ENCODE data around the gene FOXN1. TPM values are rescaled to one million over a fixed set of nuclear protein-coding genes. Genes with fewer than 3 reads are reported as not detected.

FOXN1 gene
- total RNA-seq, 2 donors from 2014 or later = not detected

- H3K9me3 Mint-ChIP-seq = no peaks in the 10 kb centered on the region
- Histone ChIP-seq H3K9ac (ENCODE audit: extremely low read depth, low read length, poor library complexity, severe bottlenecking) (no peak overlapping the region), H3K27me3 (ENCODE audit: control insufficient read depth, insufficient read depth, low read length, poor library complexity, severe bottlenecking) (peaks cover 4% of the 10 kb centered on the region), H3K36me3 (ENCODE audit: control insufficient read depth, insufficient read depth, low read length) (peaks cover 4% of the 10 kb centered on the region), H3K4me1 (ENCODE audit: control insufficient read depth, insufficient read depth, low read length) (no peaks in the 10 kb centered on the region), H3K4me3 (ENCODE audit: low read length) (peak overlapping the region; percentile 83), H3K27ac (ENCODE audit: low read depth, low read length) (no peak overlapping the region), H3K9me3 (ENCODE audit: control insufficient read depth, low read length) (no peaks in the 10 kb centered on the region)
- H3K36me3 Mint-ChIP-seq (ENCODE audit: low read depth) = peaks cover 21% of the 10 kb centered on the region
- peak; percentile 22 for TF ChIP-seq CTCF (conservative IDR thresholded peaks at IDR 0.05)
- DNase-seq = peak; percentile 61
- H3K4me1 Mint-ChIP-seq = peaks cover 22% of the 10 kb centered on the region
- 75 to 79% methylated on average over 2 to 5 of the region's 5 CpGs for WGBS, 2 experiments (ENCODE audit: insufficient coverage in 1 of 2, insufficient read length in 1 of 2)
- peak overlapping the region; percentile 85 for H3K4me3 Mint-ChIP-seq
- H3K27me3 Mint-ChIP-seq (ENCODE audit: insufficient read depth) = peaks cover 25% of the 10 kb centered on the region
- H3K27ac Mint-ChIP-seq = no peak overlapping the region
Measured at GRCh38 chr17:28572259-28573039, 66.3 kb downstream of the FOXN1 start.

GRCh38 chr17:28573040-28573380 is 66.9 kb downstream of the FOXN1 start:
- Mint-ChIP-seq H3K4me1 (peaks cover 22% of the 10 kb centered on the region), H3K4me3 (no peak overlapping the region), H3K27ac (no peak overlapping the region), H3K36me3 (ENCODE audit: low read depth) (peaks cover 23% of the 10 kb centered on the region), H3K27me3 (ENCODE audit: insufficient read depth) (peaks cover 25% of the 10 kb centered on the region), H3K9me3 (no peaks in the 10 kb centered on the region)
- H3K36me3 ChIP-seq (ENCODE audit: control insufficient read depth, insufficient read depth, low read length) = peaks cover 9% of the 10 kb centered on the region
- TF ChIP-seq CTCF (conservative IDR thresholded peaks at IDR 0.05) = no peak
- DNase-seq = peak; percentile 27
- no peaks in the 10 kb centered on the region for H3K9me3 ChIP-seq (ENCODE audit: control insufficient read depth, low read length)
- H3K9ac ChIP-seq (ENCODE audit: extremely low read depth, low read length, poor library complexity, severe bottlenecking) = no peak overlapping the region
- H3K4me3 ChIP-seq (ENCODE audit: low read length) = no peak overlapping the region
- H3K4me1 ChIP-seq (ENCODE audit: control insufficient read depth, insufficient read depth, low read length) = no peaks in the 10 kb centered on the region
- no peak overlapping the region for H3K27ac ChIP-seq (ENCODE audit: low read depth, low read length)
- H3K27me3 ChIP-seq (ENCODE audit: control insufficient read depth, insufficient read depth, low read length, poor library complexity, severe bottlenecking) = peaks cover 4% of the 10 kb centered on the region

GRCh38 chr17:28573521-28573920 is 67.4 kb downstream of the FOXN1 start:
- no peaks in the 10 kb centered on the region for H3K4me1 ChIP-seq (ENCODE audit: control insufficient read depth, insufficient read depth, low read length)
- no peak overlapping the region for H3K4me3 ChIP-seq (ENCODE audit: low read length)
- H3K9ac ChIP-seq (ENCODE audit: extremely low read depth, low read length, poor library complexity, severe bottlenecking) = no peak overlapping the region
- peaks cover 14% of the 10 kb centered on the region for H3K36me3 ChIP-seq (ENCODE audit: control insufficient read depth, insufficient read depth, low read length)
- no peak overlapping the region for H3K27ac ChIP-seq (ENCODE audit: low read depth, low read length)
- WGBS, 2 experiments (ENCODE audit: insufficient coverage in 1 of 2, insufficient read length in 1 of 2) = 92 to 93% methylated on average over 8 to 9 of the region's 9 CpGs
- peaks cover 22% of the 10 kb centered on the region for H3K4me1 Mint-ChIP-seq
- peak; percentile 26 for DNase-seq
- H3K9me3 Mint-ChIP-seq = no peaks in the 10 kb centered on the region
- peaks cover 25% of the 10 kb centered on the region for H3K27me3 Mint-ChIP-seq (ENCODE audit: insufficient read depth)
- H3K4me3 Mint-ChIP-seq = no peak overlapping the region
- TF ChIP-seq CTCF (conservative IDR thresholded peaks at IDR 0.05) = no peak
- peaks cover 26% of the 10 kb centered on the region for H3K36me3 Mint-ChIP-seq (ENCODE audit: low read depth)
- peaks cover 4% of the 10 kb centered on the region for H3K27me3 ChIP-seq (ENCODE audit: control insufficient read depth, insufficient read depth, low read length, poor library complexity, severe bottlenecking)
- no peak overlapping the region for H3K27ac Mint-ChIP-seq
- H3K9me3 ChIP-seq (ENCODE audit: control insufficient read depth, low read length) = no peaks in the 10 kb centered on the region
